HG02759 (cell line): ENCODE results near the gene SMC5.

Experiments
- ATAC-seq: cut with Tn5 transposase; IDR thresholded peaks from one replicate; pipeline ENCODE4 v1.9.1; 2021; ENCODE audit warnings: mild to moderate bottlenecking, moderate library complexity; ENCODE audit not compliant: unreplicated experiment

The SMC5 gene

GRCh38 chr9:70403166-70403565 is 144.4 kb downstream of the SMC5 start:
- ATAC-seq = no peak

GRCh38 chr9:70403618-70404025 is 144.8 kb downstream of the SMC5 start:
- no peak for ATAC-seq

- no peak for ATAC-seq
These were observed 145.5 kb downstream of the SMC5 start for GRCh38 chr9:70404261-70404660.
